AG08395 (cell line): Measurements from ENCODE around the gene KANK2.
A peak's percentile ranks its signal among the peaks of the same experiment; 100 is the strongest.

ENCODE experiments used
- DNase-seq: peaks from one replicate; pipeline ENCODE4 v3.0.0; 2012; ENCODE audit warnings: mixed read lengths, low spot score

The KANK2 gene

DNA sequence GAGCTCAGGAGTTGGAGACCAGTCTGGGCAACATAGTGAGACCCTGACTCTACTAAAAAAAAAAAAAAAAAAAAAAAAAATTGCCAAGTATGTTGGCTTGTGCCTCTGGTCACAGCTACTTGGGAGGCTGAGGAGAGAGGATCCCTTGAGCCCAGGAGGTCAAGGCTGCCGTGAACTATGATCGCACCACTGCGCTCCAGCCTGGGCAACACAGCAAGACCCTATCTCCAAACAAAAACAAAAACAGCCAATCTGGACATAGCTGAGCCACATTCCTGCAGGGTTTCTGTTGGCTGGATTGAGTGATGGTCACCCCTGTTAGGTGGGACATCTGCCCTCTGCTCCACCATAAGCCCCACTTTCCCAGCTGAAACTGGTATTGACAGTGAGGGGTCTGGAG, 28.5 kb upstream of the KANK2 start:
- DNase-seq, result no peak

GRCh38 chr19:11225172-11225571, 27.8 kb upstream of the KANK2 start:
- no peak for DNase-seq

GRCh38 chr19:11224429-11224828, 27.1 kb upstream of the KANK2 start:
- DNase-seq, result no peak

- no peak for DNase-seq
Observed at GRCh38 chr19:11223200-11223599, 25.9 kb upstream of the KANK2 start.

GRCh38 chr19:11221082-11221598, 23.8 kb upstream of the KANK2 start:
- no peak for DNase-seq

GRCh38 chr19:11214387-11214786, 17.0 kb upstream of the KANK2 start:
- no peak for DNase-seq

GRCh38 chr19:11210656-11210928, 13.2 kb upstream of the KANK2 start:
- DNase-seq, result no peak

- DNase-seq, result no peak
Observed at GRCh38 chr19:11209839-11210655, 12.7 kb upstream of the KANK2 start.

- no peak for DNase-seq
Observed at GRCh38 chr19:11208561-11209471, 11.5 kb upstream of the KANK2 start.

DNA sequence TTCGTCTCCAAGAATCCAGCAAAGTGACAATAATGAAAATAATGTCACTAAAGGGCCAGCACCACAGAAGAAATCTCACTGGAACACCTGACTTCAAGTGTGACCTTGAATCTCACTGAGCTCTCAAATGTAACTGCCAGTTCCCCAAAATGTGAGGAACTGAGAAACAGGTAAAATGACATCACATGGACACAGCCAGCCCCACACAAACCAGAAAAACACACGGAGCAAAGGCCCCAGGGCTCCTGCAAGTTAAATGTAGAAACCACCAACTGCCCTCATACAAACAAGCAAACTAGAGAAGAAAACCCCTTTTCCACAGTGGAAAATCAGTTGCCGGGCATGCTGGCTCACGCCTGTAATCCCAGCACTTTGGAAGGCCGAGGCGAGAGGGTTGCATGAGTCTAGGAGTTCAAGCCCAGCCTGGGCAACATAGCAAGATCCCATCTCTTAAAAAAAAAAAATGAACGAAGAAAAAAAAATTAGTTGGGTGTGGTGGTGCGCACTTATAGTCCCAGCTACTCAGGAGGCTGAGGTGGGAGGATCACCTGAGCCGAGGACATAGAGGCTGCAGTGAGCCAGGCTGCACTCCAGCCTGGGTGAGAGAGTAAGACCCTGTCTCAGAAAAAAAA, 8.7 kb upstream of the KANK2 start:
- DNase-seq, result no peak

DNA sequence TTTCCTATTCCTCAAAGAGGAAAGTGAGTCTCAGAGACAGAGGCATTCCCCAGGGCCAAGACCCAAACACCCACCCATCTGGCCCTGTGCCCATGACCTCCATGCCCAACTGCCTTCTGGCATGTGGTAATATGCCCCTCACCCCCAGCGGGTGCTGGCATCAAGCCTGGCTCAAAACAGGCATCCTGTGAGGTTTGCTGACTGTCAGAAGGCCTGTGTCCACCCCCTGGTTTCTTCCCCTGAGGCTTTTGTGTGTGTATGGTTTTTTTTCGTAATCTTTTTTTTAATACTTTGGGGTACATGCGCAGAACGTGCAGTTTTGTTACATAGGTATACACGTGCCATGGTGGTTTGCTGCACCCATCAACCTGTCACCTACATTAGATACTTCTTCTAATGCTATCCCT, 7.6 kb upstream of the KANK2 start:
- DNase-seq, result no peak

- DNase-seq, result no peak
Observed at GRCh38 chr19:11204076-11204602, 6.8 kb upstream of the KANK2 start.

- peak; percentile 94 for DNase-seq
Observed at GRCh38 chr19:11203194-11204075, 6.1 kb upstream of the KANK2 start.

GRCh38 chr19:11202488-11203193, 5.3 kb upstream of the KANK2 start:
- DNase-seq, result no peak

- no peak for DNase-seq
Observed at GRCh38 chr19:11201791-11202190, 4.4 kb upstream of the KANK2 start.

GRCh38 chr19:11200931-11201330, 3.6 kb upstream of the KANK2 start:
- DNase-seq, result no peak

GRCh38 chr19:11200015-11200574, 2.8 kb upstream of the KANK2 start:
- no peak for DNase-seq

- no peak for DNase-seq
Observed at GRCh38 chr19:11199517-11199916, 2.2 kb upstream of the KANK2 start.

GRCh38 chr19:11198769-11199424, 1.6 kb upstream of the KANK2 start:
- DNase-seq, result no peak

- DNase-seq, result no peak
Observed at GRCh38 chr19:11198175-11198534, 810 bp upstream of the KANK2 start.
